ENCODE results near the gene IPCEF1.
A peak's percentile ranks its signal among the peaks of the same experiment; 100 is the strongest.
"Not testable (repeated sequence)": the region's sequence is repeated elsewhere in the genome, so short reads cannot be mapped to it uniquely, and the experiment has no call there.

IPCEF1 gene

GRCh38 chr6:154370545-154370944 is 13.9 kb upstream of the IPCEF1 start:
- DNase-seq: peak; percentile 34

GRCh38 chr6:154367839-154368695 is 11.5 kb upstream of the IPCEF1 start:
- DNase-seq: no peak

GRCh38 chr6:154367336-154367735 is 10.7 kb upstream of the IPCEF1 start:
- DNase-seq: no peak

- no peak for DNase-seq
Measured at GRCh38 chr6:154363821-154364220, 7.2 kb upstream of the IPCEF1 start.

GRCh38 chr6:154361476-154361875 is 4.9 kb upstream of the IPCEF1 start:
- no peak for DNase-seq

- peak; percentile 17 for DNase-seq
Measured at GRCh38 chr6:154360476-154360875, 3.9 kb upstream of the IPCEF1 start.

- no peak for DNase-seq
Measured at GRCh38 chr6:154359679-154360078, 3.1 kb upstream of the IPCEF1 start.

GRCh38 chr6:154359161-154359574 is 2.6 kb upstream of the IPCEF1 start:
- DNase-seq: peak; percentile 74

- DNase-seq: no peak
Measured at GRCh38 chr6:154358019-154358545, 1.5 kb upstream of the IPCEF1 start.

- no peak for DNase-seq
Measured at GRCh38 chr6:154356113-154356512, 490 bp downstream of the IPCEF1 start.

- no peak for DNase-seq
Measured at GRCh38 chr6:154354265-154354777, 2.3 kb downstream of the IPCEF1 start.

- no peak for DNase-seq
Measured at GRCh38 chr6:154353626-154354025, 3.0 kb downstream of the IPCEF1 start.

- no peak for DNase-seq
Measured at GRCh38 chr6:154352898-154353585, 3.6 kb downstream of the IPCEF1 start.

GRCh38 chr6:154350293-154350692 is 6.3 kb downstream of the IPCEF1 start:
- DNase-seq: no peak

- no peak for DNase-seq
Measured at GRCh38 chr6:154347981-154348380, 8.6 kb downstream of the IPCEF1 start.

GRCh38 chr6:154345811-154346210 is 10.8 kb downstream of the IPCEF1 start:
- DNase-seq: no peak

- DNase-seq: peak; percentile 44
Measured at GRCh38 chr6:154343473-154344308, 12.9 kb downstream of the IPCEF1 start.

- DNase-seq: no peak
Measured at GRCh38 chr6:154341871-154342270, 14.7 kb downstream of the IPCEF1 start.

GRCh38 chr6:154341336-154341735 is 15.3 kb downstream of the IPCEF1 start:
- DNase-seq: no peak

GRCh38 chr6:154337406-154338005 is 19.1 kb downstream of the IPCEF1 start:
- no peak for DNase-seq

GRCh38 chr6:154334147-154334546 is 22.5 kb downstream of the IPCEF1 start:
- DNase-seq: not testable (repeated sequence)

- DNase-seq: no peak
Measured at GRCh38 chr6:154331750-154332149, 24.9 kb downstream of the IPCEF1 start.

Data from NCI-H82 (cell line).